Naive thymus-derived CD8-positive, alpha-beta T cell (primary cell): ENCODE results near the gene HJV. TPM values are rescaled to one million over a fixed set of nuclear protein-coding genes. Genes with fewer than 3 reads are reported as not detected.
"Not testable (repeated sequence)": the region's sequence is repeated elsewhere in the genome, so short reads cannot be mapped to it uniquely, and the experiment has no call there.

Source experiments
- ATAC-seq, 2 donors: fragments of 150-1000 bp; cut with Tn5 transposase in 1 of 2; sonication (Bioruptor Pico), chemical (Tn5 transposase) in 1 of 2; 1 replicate in 1 of 2; 2 replicates in 1 of 2; pipeline ENCODE4 v1.10.0; 2021; ENCODE audit warnings: mild to moderate bottlenecking in 2 of 2, moderate library complexity in 2 of 2
- POLR2A ChIA-PET: fragments of 350-600 bp; sonication (Branson Sonifier 250); formaldehyde crosslinking; loops from one replicate; lab custom pipeline; 2021; ENCODE audit warnings: antibody characterized with exemption; lab: Charles Lee
- DNase-seq, 10 donors: peaks; one replicate each; pipeline versions ENCODE4 v3.0.0 to v3.0.0-alpha.2; 2020 to 2022
- H3K27ac Mint-ChIP-seq, 10 donors: one replicate each; pipeline ENCODE4 v1.8.0; 2020 to 2022; ENCODE audit warnings: mild to moderate bottlenecking in 10 of 10, mixed read lengths in 10 of 10, moderate library complexity in 4 of 10, inconsistent platforms in 1 of 10
- H3K27me3 Mint-ChIP-seq, 5 donors: one replicate each; pipeline ENCODE4 v1.8.0; 2021 to 2022; ENCODE audit warnings: mixed read lengths in 5 of 5
- H3K36me3 Mint-ChIP-seq, 3 donors: one replicate each; pipeline ENCODE4 v1.8.0; 2020 to 2022; ENCODE audit warnings: mixed read lengths in 3 of 3, mild to moderate bottlenecking in 2 of 3, inconsistent platforms in 1 of 3
- H3K4me1 Mint-ChIP-seq, 4 donors: one replicate each; pipeline ENCODE4 v1.8.0; 2021 to 2022; ENCODE audit warnings: mixed read lengths in 4 of 4
- H3K4me3 Mint-ChIP-seq, 10 donors: one replicate each; pipeline ENCODE4 v1.8.0; 2020 to 2022; ENCODE audit warnings: mild to moderate bottlenecking in 10 of 10, mixed read lengths in 10 of 10, moderate library complexity in 6 of 10, inconsistent platforms in 1 of 10
- H3K9me3 Mint-ChIP-seq, 9 donors: one replicate each; pipeline ENCODE4 v1.8.0; 2020 to 2022; ENCODE audit warnings: mixed read lengths in 9 of 9, mild to moderate bottlenecking in 3 of 9, inconsistent platforms in 1 of 9, moderate library complexity in 1 of 9
- polyA plus RNA-seq, 3 donors: library from polyadenylated mRNA; unstranded; fragments of 300-500 nt; fragmentation: Illumina TruSeq; gene quantifications; one replicate each; pipeline ENCODE4 v1.2.3, GENCODE V29; 2021
- total RNA-seq, 8 experiments: library from RNA in 2 of 8; stranded (reverse) in 2 of 8; gene quantifications; one replicate each; pipeline ENCODE4 v1.2.3 and lab custom pipeline; 2021 to 2026

The HJV gene
- total RNA-seq (not detected), polyA plus RNA-seq (not detected), total RNA-seq (lab: John Stamatoyannopoulos, UW) (0 to 0.22 (median 0) reads per million in 6 experiments)

- H3K4me3 Mint-ChIP-seq = no peak within 1 kb of the TSS
- H3K27me3 Mint-ChIP-seq = peaks cover 31 to 60% (median 52%) of the 10 kb centered on the region in 5 donors
Measured at GRCh38 chr1:146021622-146022402, at the start of gene HJV. HJV (minus strand) TSS chr1:146021735; CDS start chr1:146020231, 1,504 bp downstream.

GRCh38 chr1:146059148-146059547 lies 37.6 kb upstream of the HJV start:
- ATAC-seq, POLR2A ChIA-PET, H3K27ac Mint-ChIP-seq, H3K36me3 Mint-ChIP-seq, H3K4me1 Mint-ChIP-seq, H3K4me3 Mint-ChIP-seq, H3K27me3 Mint-ChIP-seq, DNase-seq, H3K9me3 Mint-ChIP-seq: not testable (repeated sequence)

More at GRCh38 chr1:146021622-146022402, at the start of gene HJV:
- ATAC-seq = no peak
- peaks cover 2 to 12% (median 10%) of the 10 kb centered on the region in 4 donors for H3K4me1 Mint-ChIP-seq
- H3K27ac Mint-ChIP-seq = no peak within 1 kb of the TSS
- no peak for DNase-seq
- POLR2A ChIA-PET = interaction anchor here (1.3 kb wide), 1 partner anchor 16 kb away, joined by 9 read pairs; no protein-coding TSS in a partner anchor
- H3K36me3 Mint-ChIP-seq = no peaks in the 10 kb centered on the region
- H3K9me3 Mint-ChIP-seq = peaks cover 0 to 2% (median 0%) of the 10 kb centered on the region in 9 donors

- H3K36me3 Mint-ChIP-seq, H3K27me3 Mint-ChIP-seq, H3K9me3 Mint-ChIP-seq: not testable (repeated sequence)
- DNase-seq (peak; percentile 57 to 85 (median 78)), ATAC-seq (peak; percentile 85 to 90)
- peak overlapping the region; percentile 97 to 99 (median 99) for H3K27ac Mint-ChIP-seq
- H3K4me3 Mint-ChIP-seq = peak overlapping the region; percentile 81 to 96 (median 90)
- POLR2A ChIA-PET = interaction anchor here (0.7 to 8.9 kb wide), 9 partner anchors 9 to 194 kb away, joined by 3 to 114 read pairs (median 6); partner anchors contain the start of genes ANKRD34A, POLR3GL, RBM8A and TXNIP
- H3K4me1 Mint-ChIP-seq = peaks cover 9 to 33% (median 27%) of the 10 kb centered on the region in 4 donors
Measured at GRCh38 chr1:146051852-146052676, 30.5 kb upstream of the HJV start.

- peak overlapping the region; percentile 97 to 99 (median 99) for H3K27ac Mint-ChIP-seq
Measured at GRCh38 chr1:146051452-146051851, 29.9 kb upstream of the HJV start.

GRCh38 chr1:146050652-146050963 lies 29.1 kb upstream of the HJV start:
- not testable (repeated sequence) for ATAC-seq, H3K36me3 Mint-ChIP-seq, DNase-seq, H3K9me3 Mint-ChIP-seq, H3K27me3 Mint-ChIP-seq
- peak overlapping the region in 5 of 10 donors; percentile 15 to 71 (median 47) for H3K27ac Mint-ChIP-seq
- H3K4me3 Mint-ChIP-seq = peak overlapping the region in 6 of 10 donors; percentile 16 to 76 (median 44)
- POLR2A ChIA-PET = interaction anchor here (0.7 to 8.9 kb wide), 5 partner anchors 13 to 224 kb away, joined by 3 to 114 read pairs (median 3); no protein-coding TSS in a partner anchor
- peaks cover 9 to 33% (median 27%) of the 10 kb centered on the region in 4 donors for H3K4me1 Mint-ChIP-seq

More at GRCh38 chr1:146051452-146051851, 29.9 kb upstream of the HJV start:
- DNase-seq (no peak), ATAC-seq (peak in 1 of 2 donors; percentile 9)
- Mint-ChIP-seq H3K9me3 (no peaks in the 10 kb centered on the region), H3K36me3 (no peaks in the 10 kb centered on the region), H3K4me1 (peaks cover 9 to 33% (median 27%) of the 10 kb centered on the region in 4 donors), H3K27me3 (no peaks in the 10 kb centered on the region), H3K4me3 (peak overlapping the region; percentile 81 to 96 (median 90))
- POLR2A ChIA-PET = interaction anchor here (0.6 to 8.9 kb wide), 9 partner anchors 8 to 193 kb away, joined by 3 to 114 read pairs (median 6); partner anchors contain the start of genes ANKRD34A, POLR3GL and TXNIP

GRCh38 chr1:146049866-146050651 lies 28.5 kb upstream of the HJV start:
- not testable (repeated sequence) for H3K27me3 Mint-ChIP-seq, ATAC-seq, DNase-seq, H3K36me3 Mint-ChIP-seq, H3K9me3 Mint-ChIP-seq
- POLR2A ChIA-PET = interaction anchor here (0.6 to 8.9 kb wide), 3 partner anchors 12 to 1527 kb away, joined by 3 to 114 read pairs (median 3); no protein-coding TSS in a partner anchor
- H3K4me1 Mint-ChIP-seq = peaks cover 9 to 33% (median 27%) of the 10 kb centered on the region in 4 donors
- peak overlapping the region in 5 of 10 donors; percentile 12 to 55 (median 16) for H3K4me3 Mint-ChIP-seq
- peak overlapping the region in 7 of 10 donors; percentile 1 to 78 (median 15) for H3K27ac Mint-ChIP-seq

- H3K9me3 Mint-ChIP-seq = no peaks in the 10 kb centered on the region
- H3K4me3 Mint-ChIP-seq = peak overlapping the region in 1 of 10 donors; percentile 38
- ATAC-seq (no peak), DNase-seq (no peak)
- no peaks in the 10 kb centered on the region for H3K36me3 Mint-ChIP-seq
- H3K27me3 Mint-ChIP-seq = no peaks in the 10 kb centered on the region
- peaks cover 9 to 33% (median 27%) of the 10 kb centered on the region in 4 donors for H3K4me1 Mint-ChIP-seq
- POLR2A ChIA-PET = interaction anchor here (8.9 kb wide), 1 partner anchor 12 kb away, joined by 114 read pairs; no protein-coding TSS in a partner anchor
- H3K27ac Mint-ChIP-seq = peak overlapping the region in 2 of 10 donors; percentile 3 to 76
Measured at GRCh38 chr1:146049436-146049835, 27.9 kb upstream of the HJV start.

GRCh38 chr1:146048514-146049115 lies 27.1 kb upstream of the HJV start:
- not testable (repeated sequence) for H3K27ac Mint-ChIP-seq, H3K4me3 Mint-ChIP-seq, H3K36me3 Mint-ChIP-seq

GRCh38 chr1:146046664-146047063 lies 25.1 kb upstream of the HJV start:
- DNase-seq (no peak), ATAC-seq (no peak)
- Mint-ChIP-seq H3K36me3 (no peaks in the 10 kb centered on the region), H3K27me3 (no peaks in the 10 kb centered on the region), H3K4me3 (no peak overlapping the region), H3K9me3 (no peaks in the 10 kb centered on the region), H3K27ac (peak overlapping the region in 2 of 10 donors; percentile 8 to 26), H3K4me1 (peaks cover 6 to 25% (median 17%) of the 10 kb centered on the region in 4 donors)
- POLR2A ChIA-PET = interaction anchor here (8.9 kb wide), 1 partner anchor 9 kb away, joined by 114 read pairs; no protein-coding TSS in a partner anchor

More at GRCh38 chr1:146048514-146049115, 27.1 kb upstream of the HJV start:
- ATAC-seq, H3K27me3 Mint-ChIP-seq, DNase-seq, H3K9me3 Mint-ChIP-seq: not testable (repeated sequence)
- POLR2A ChIA-PET = interaction anchor here (8.9 kb wide), 1 partner anchor 11 kb away, joined by 114 read pairs; no protein-coding TSS in a partner anchor
- H3K4me1 Mint-ChIP-seq = peaks cover 9 to 33% (median 27%) of the 10 kb centered on the region in 4 donors

- peaks cover 0 to 17% (median 0%) of the 10 kb centered on the region in 5 donors for H3K27me3 Mint-ChIP-seq
- H3K4me3 Mint-ChIP-seq = peak overlapping the region in 7 of 10 donors; percentile 15 to 99 (median 92)
- no peak for ATAC-seq
- peaks cover 0 to 12% (median 5%) of the 10 kb centered on the region in 3 donors for H3K36me3 Mint-ChIP-seq
- POLR2A ChIA-PET = interaction anchor here (1.4 to 6.4 kb wide), 4 partner anchors 9 to 112 kb away, joined by 3 to 114 read pairs (median 45); partner anchors contain the start of genes ANKRD34A, POLR3GL, RBM8A and TXNIP
- peaks cover 0 to 19% (median 0%) of the 10 kb centered on the region in 9 donors for H3K9me3 Mint-ChIP-seq
- H3K27ac Mint-ChIP-seq = peak overlapping the region in 7 of 10 donors; percentile 48 to 100 (median 86)
- DNase-seq = no peak
- peaks cover 29 to 39% (median 34%) of the 10 kb centered on the region in 4 donors for H3K4me1 Mint-ChIP-seq
Measured at GRCh38 chr1:146039844-146040194, 18.3 kb upstream of the HJV start.
